ENCODE results near the gene STK39.

STK39 gene

DNA sequence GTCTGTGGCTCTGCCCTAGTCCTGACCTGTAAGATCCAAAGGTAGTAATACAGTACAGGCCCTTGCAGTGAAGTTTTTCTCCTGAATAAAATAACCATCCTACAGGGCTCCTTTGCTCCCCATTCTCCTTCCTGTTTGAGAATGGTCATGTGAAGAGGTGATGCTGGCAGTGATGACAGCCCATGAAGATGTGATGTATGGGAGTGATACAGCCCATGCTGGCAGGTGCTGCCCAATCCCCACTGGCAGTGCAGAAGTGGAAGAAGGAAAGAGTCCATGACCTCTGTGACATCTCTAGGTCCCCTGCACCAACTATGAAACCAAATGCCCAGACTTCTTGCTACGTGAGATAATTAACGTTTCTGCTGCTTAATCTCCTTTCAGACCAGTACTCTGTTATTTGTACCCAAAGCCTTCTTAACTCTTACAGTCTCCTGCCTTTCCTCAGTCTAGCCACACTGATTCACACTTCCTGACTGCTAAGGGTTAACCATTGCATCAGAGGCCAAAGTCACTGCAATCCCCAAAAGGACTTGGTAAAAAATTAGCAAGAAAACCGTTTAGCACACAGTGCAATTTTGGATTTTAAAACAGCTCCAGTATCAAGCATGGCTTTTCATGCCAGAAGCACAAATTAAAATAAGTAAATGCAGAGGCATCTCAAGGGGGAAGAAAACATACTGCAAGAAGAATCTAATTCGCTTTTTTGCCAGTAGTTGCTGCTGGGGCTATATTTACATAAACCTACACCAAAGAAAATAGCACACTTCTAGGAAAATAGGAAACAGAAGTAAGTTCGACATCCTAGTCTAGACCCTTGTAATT lies 98.0 kb downstream of the STK39 start:
- Histone ChIP-seq H3K4me1 (ENCODE audit: insufficient read depth, low read length) (no peaks in the 10 kb centered on the region), H3K27me3 (ENCODE audit: control insufficient read depth in 1 of 2, insufficient read depth in 2 of 2, low read length in 2 of 2) (no peaks in the 10 kb centered on the region), H3K36me3 (ENCODE audit: insufficient read depth, low read length) (peaks cover 5% of the 10 kb centered on the region), H3K4me3 (ENCODE audit: low read depth in 1 of 2, low read length in 2 of 2) (no peak overlapping the region), H3K9me3 (ENCODE audit: low read length) (no peaks in the 10 kb centered on the region), H3K27ac (ENCODE audit: low read depth, low read length) (no peak overlapping the region), H3K9ac (ENCODE audit: low read length) (no peak overlapping the region)

- Histone ChIP-seq H3K4me1 (ENCODE audit: insufficient read depth, low read length) (no peaks in the 10 kb centered on the region), H3K9me3 (ENCODE audit: low read length) (no peaks in the 10 kb centered on the region), H3K27ac (ENCODE audit: low read depth, low read length) (no peak overlapping the region), H3K4me3 (ENCODE audit: low read depth in 1 of 2, low read length in 2 of 2) (no peak overlapping the region), H3K27me3 (ENCODE audit: control insufficient read depth in 1 of 2, insufficient read depth in 2 of 2, low read length in 2 of 2) (no peaks in the 10 kb centered on the region), H3K9ac (ENCODE audit: low read length) (no peak overlapping the region), H3K36me3 (ENCODE audit: insufficient read depth, low read length) (peaks cover 5% of the 10 kb centered on the region)
Measured at GRCh38 chr2:168147830-168148794, 99.3 kb downstream of the STK39 start.

DNA sequence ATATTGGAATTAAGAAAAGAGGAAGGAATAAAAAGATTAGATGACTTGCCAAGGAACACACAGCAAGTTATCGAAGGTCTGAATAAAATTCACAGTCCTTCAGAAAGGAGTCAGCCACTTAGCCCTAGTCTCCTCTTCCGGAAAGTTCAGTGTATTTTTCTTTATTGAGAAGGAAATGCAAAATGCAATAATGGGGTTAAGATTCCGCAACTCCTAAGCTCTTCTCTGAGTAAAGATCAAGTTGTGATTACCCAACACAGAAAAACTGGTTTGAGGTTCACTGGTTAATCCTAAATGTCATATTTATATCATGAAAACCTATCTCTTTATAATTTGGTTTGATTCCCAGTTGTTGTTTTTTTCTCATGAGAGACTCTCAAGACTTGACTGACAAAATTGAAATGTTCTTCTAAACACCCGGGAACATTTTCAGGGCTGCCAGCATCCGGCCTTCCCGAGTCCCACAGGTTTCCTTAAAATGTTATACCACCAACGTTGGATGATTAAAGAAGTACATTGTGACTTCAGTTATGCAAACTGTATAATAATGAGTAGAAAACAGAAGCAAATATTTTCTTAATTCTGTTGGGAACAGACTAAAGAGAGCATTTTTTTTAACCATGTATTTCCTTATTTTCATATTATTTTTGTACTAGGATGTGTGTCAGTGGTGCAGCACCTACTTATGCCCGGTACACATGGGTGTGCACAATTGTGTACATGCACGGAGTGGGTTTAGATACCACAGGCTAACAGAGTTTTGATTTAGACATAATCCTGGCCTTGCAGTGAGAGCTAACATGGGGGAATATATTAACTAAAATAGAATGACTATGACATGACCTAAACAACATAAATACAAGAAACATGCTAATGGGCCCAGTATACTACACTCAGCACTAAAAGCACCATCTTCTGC lies 100.2 kb downstream of the STK39 start:
- H3K4me3 ChIP-seq (ENCODE audit: low read depth in 1 of 2, low read length in 2 of 2) = no peak overlapping the region
- H3K27ac ChIP-seq (ENCODE audit: low read depth, low read length) = no peak overlapping the region
- H3K9ac ChIP-seq (ENCODE audit: low read length) = no peak overlapping the region
- peaks cover 5% of the 10 kb centered on the region for H3K36me3 ChIP-seq (ENCODE audit: insufficient read depth, low read length)
- H3K9me3 ChIP-seq (ENCODE audit: low read length) = no peaks in the 10 kb centered on the region
- H3K27me3 ChIP-seq (ENCODE audit: control insufficient read depth in 1 of 2, insufficient read depth in 2 of 2, low read length in 2 of 2) = no peaks in the 10 kb centered on the region
- H3K4me1 ChIP-seq (ENCODE audit: insufficient read depth, low read length) = no peaks in the 10 kb centered on the region

GRCh38 chr2:168145426-168146310 lies 101.7 kb downstream of the STK39 start:
- Histone ChIP-seq H3K27ac (ENCODE audit: low read depth, low read length) (no peak overlapping the region), H3K4me1 (ENCODE audit: insufficient read depth, low read length) (no peaks in the 10 kb centered on the region), H3K27me3 (ENCODE audit: control insufficient read depth in 1 of 2, insufficient read depth in 2 of 2, low read length in 2 of 2) (no peaks in the 10 kb centered on the region), H3K4me3 (ENCODE audit: low read depth in 1 of 2, low read length in 2 of 2) (no peak overlapping the region), H3K36me3 (ENCODE audit: insufficient read depth, low read length) (peaks cover 5% of the 10 kb centered on the region), H3K9ac (ENCODE audit: low read length) (no peak overlapping the region), H3K9me3 (ENCODE audit: low read length) (no peaks in the 10 kb centered on the region)

DNA sequence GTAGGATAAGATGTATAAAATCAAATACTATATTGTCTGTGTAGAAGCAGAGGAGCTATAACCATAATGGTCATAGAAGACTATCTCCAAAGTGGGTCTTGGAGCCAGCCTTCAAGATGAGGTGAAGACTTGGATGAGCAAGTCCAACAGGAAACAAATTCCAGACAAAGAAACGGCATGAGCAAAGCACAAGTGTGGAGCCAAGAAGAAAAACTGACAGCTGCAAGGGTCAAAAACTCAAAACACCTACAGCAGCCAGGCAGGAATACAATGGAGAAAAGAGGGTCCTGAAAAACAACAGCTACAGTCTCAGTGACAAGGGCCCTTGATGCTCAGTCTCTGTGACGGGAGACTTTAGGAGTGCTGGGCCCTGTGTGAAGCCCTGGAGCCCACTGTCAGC lies 102.4 kb downstream of the STK39 start:
- no peaks in the 10 kb centered on the region for H3K27me3 ChIP-seq (ENCODE audit: control insufficient read depth in 1 of 2, insufficient read depth in 2 of 2, low read length in 2 of 2)
- no peaks in the 10 kb centered on the region for H3K4me1 ChIP-seq (ENCODE audit: insufficient read depth, low read length)
- H3K9ac ChIP-seq (ENCODE audit: low read length) = no peak overlapping the region
- no peaks in the 10 kb centered on the region for H3K9me3 ChIP-seq (ENCODE audit: low read length)
- peaks cover 2% of the 10 kb centered on the region for H3K36me3 ChIP-seq (ENCODE audit: insufficient read depth, low read length)
- no peak overlapping the region for H3K4me3 ChIP-seq (ENCODE audit: low read depth in 1 of 2, low read length in 2 of 2)
- no peak overlapping the region for H3K27ac ChIP-seq (ENCODE audit: low read depth, low read length)

DNA sequence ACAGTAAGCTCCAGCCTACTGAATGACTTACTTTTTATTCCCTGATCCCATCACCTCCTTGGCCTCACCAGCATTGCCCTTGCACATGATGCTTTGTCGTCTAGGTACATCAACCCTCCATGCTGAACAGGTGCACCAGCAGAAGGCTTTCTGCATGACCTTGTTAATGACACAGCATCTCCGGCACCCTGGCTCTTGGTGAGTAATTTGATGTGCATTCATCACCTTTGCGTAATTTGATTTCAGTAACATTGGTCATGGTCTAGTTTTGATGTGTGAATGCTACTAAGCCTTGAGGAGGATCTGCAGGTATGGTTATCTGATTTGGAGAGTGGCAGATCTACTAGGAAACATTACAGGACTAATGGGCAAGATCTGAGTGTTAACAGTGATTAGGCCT lies 103.6 kb downstream of the STK39 start:
- Histone ChIP-seq H3K4me1 (ENCODE audit: insufficient read depth, low read length) (no peaks in the 10 kb centered on the region), H3K4me3 (ENCODE audit: low read depth in 1 of 2, low read length in 2 of 2) (no peak overlapping the region), H3K36me3 (ENCODE audit: insufficient read depth, low read length) (no peaks in the 10 kb centered on the region), H3K9ac (ENCODE audit: low read length) (no peak overlapping the region), H3K9me3 (ENCODE audit: low read length) (no peaks in the 10 kb centered on the region), H3K27me3 (ENCODE audit: control insufficient read depth in 1 of 2, insufficient read depth in 2 of 2, low read length in 2 of 2) (no peaks in the 10 kb centered on the region), H3K27ac (ENCODE audit: low read depth, low read length) (no peak overlapping the region)

GRCh38 chr2:168140892-168141291 lies 106.5 kb downstream of the STK39 start:
- Histone ChIP-seq H3K27ac (ENCODE audit: low read depth, low read length) (no peak overlapping the region), H3K4me1 (ENCODE audit: insufficient read depth, low read length) (peaks cover 6% of the 10 kb centered on the region), H3K4me3 (ENCODE audit: low read depth in 1 of 2, low read length in 2 of 2) (no peak overlapping the region), H3K9ac (ENCODE audit: low read length) (no peak overlapping the region), H3K9me3 (ENCODE audit: low read length) (no peaks in the 10 kb centered on the region), H3K36me3 (ENCODE audit: insufficient read depth, low read length) (no peaks in the 10 kb centered on the region), H3K27me3 (ENCODE audit: control insufficient read depth in 1 of 2, insufficient read depth in 2 of 2, low read length in 2 of 2) (no peaks in the 10 kb centered on the region)

GRCh38 chr2:168139852-168140251 lies 107.5 kb downstream of the STK39 start:
- H3K9me3 ChIP-seq (ENCODE audit: low read length) = no peaks in the 10 kb centered on the region
- H3K27ac ChIP-seq (ENCODE audit: low read depth, low read length) = no peak overlapping the region
- H3K27me3 ChIP-seq (ENCODE audit: control insufficient read depth in 1 of 2, insufficient read depth in 2 of 2, low read length in 2 of 2) = no peaks in the 10 kb centered on the region
- H3K36me3 ChIP-seq (ENCODE audit: insufficient read depth, low read length) = peaks cover 6% of the 10 kb centered on the region
- H3K4me3 ChIP-seq (ENCODE audit: low read depth in 1 of 2, low read length in 2 of 2) = no peak overlapping the region
- no peak overlapping the region for H3K9ac ChIP-seq (ENCODE audit: low read length)
- H3K4me1 ChIP-seq (ENCODE audit: insufficient read depth, low read length) = peaks cover 6% of the 10 kb centered on the region

DNA sequence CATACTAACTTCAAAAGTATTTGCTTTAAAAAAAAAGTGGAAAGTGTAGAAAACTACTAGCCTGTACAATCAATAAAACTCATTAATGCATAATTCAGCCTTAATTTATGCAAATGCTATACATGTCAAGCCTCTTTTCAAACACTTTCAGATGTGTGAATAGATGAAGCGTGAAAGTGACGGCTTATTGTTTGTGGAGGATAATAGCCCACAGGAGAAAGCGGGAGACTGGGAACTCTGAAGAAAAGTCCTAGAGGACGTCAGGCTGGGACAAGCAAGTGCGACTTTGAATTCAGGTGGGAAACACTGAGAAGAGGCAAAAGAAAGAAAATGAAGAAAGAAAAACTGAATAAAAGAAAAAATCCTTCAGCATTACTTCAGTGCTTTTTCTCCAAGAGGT lies 108.5 kb downstream of the STK39 start:
- Histone ChIP-seq H3K36me3 (ENCODE audit: insufficient read depth, low read length) (peaks cover 6% of the 10 kb centered on the region), H3K9ac (ENCODE audit: low read length) (no peak overlapping the region), H3K9me3 (ENCODE audit: low read length) (no peaks in the 10 kb centered on the region), H3K4me3 (ENCODE audit: low read depth in 1 of 2, low read length in 2 of 2) (no peak overlapping the region), H3K4me1 (ENCODE audit: insufficient read depth, low read length) (peaks cover 6% of the 10 kb centered on the region), H3K27ac (ENCODE audit: low read depth, low read length) (no peak overlapping the region), H3K27me3 (ENCODE audit: control insufficient read depth in 1 of 2, insufficient read depth in 2 of 2, low read length in 2 of 2) (no peaks in the 10 kb centered on the region)

GRCh38 chr2:168138374-168138773 lies 109.0 kb downstream of the STK39 start:
- Histone ChIP-seq H3K27ac (ENCODE audit: low read depth, low read length) (no peak overlapping the region), H3K9ac (ENCODE audit: low read length) (no peak overlapping the region), H3K9me3 (ENCODE audit: low read length) (no peaks in the 10 kb centered on the region), H3K4me1 (ENCODE audit: insufficient read depth, low read length) (peaks cover 6% of the 10 kb centered on the region), H3K27me3 (ENCODE audit: control insufficient read depth in 1 of 2, insufficient read depth in 2 of 2, low read length in 2 of 2) (no peaks in the 10 kb centered on the region), H3K4me3 (ENCODE audit: low read depth in 1 of 2, low read length in 2 of 2) (no peak overlapping the region), H3K36me3 (ENCODE audit: insufficient read depth, low read length) (peaks cover 6% of the 10 kb centered on the region)

Data from muscle layer of colon (tissue), 2 donors.